A549 (cell line): ENCODE data around the gene ZCCHC10. TPM values are rescaled to one million over a fixed set of nuclear protein-coding genes. Genes with fewer than 3 reads are reported as not detected.
"Not testable (repeated sequence)": the region's sequence is repeated elsewhere in the genome, so short reads cannot be mapped to it uniquely, and the experiment has no call there.

ENCODE experiments used
- ATAC-seq, 2 experiments: fragments of 200-7000 bp in 1 of 2; fragments of >200 bp in 1 of 2; cut with Nextera tagmentation in 1 of 2; cut with Tn5 transposase in 1 of 2; 3 replicates each; pipeline versions ENCODE4 v1.8.0 to v1.9.1; 2018 to 2020; ENCODE audit warnings: mild to moderate bottlenecking in 1 of 2, moderate library complexity in 1 of 2
- CTCF ChIA-PET: fragments of 300-600 bp; sonication (Branson Sonifier 250); formaldehyde crosslinking; extraction: SDS; loops from one replicate; lab custom pipeline; 2021; ENCODE audit warnings: antibody characterized with exemption, inconsistent platforms; lab: Yijun Ruan, JAX
- POLR2A ChIA-PET: fragments of 350-600 bp; formaldehyde crosslinking; extraction: SDS; loops from one replicate; lab custom pipeline; 2021; ENCODE audit warnings: antibody characterized with exemption, inconsistent platforms; lab: Yijun Ruan, JAX
- DNase-seq, 2 experiments: peaks; one replicate each; pipeline versions ENCODE4 v3.0.0 to v3.0.0-alpha.2; 2011 to 2016; ENCODE audit warnings: low read depth in 1 of 2, low spot score in 1 of 2
- FAIRE-seq: peaks from 2 replicates; lab custom pipeline; 2011; peaks lifted over from hg19 to GRCh38; lab: Jason Lieb, UNC
- H3K27ac ChIP-seq, 2 experiments: fragments of >200 bp; sonication (Bioruptor Twin); formaldehyde crosslinking; 3 replicates each; pipeline ENCODE4 v1.5.1; 2016 to 2017
- H3K4me1 ChIP-seq: fragments of >200 bp; sonication (Bioruptor Twin); formaldehyde crosslinking; 3 replicates; pipeline ENCODE4 v1.6.1; 2016
- H3K4me2 ChIP-seq: fragments of >200 bp; sonication (Bioruptor Twin); formaldehyde crosslinking; 3 replicates; pipeline ENCODE4 v1.6.1; 2016
- H3K4me3 ChIP-seq: fragments of >200 bp; sonication (Bioruptor Twin); formaldehyde crosslinking; 3 replicates; pipeline ENCODE4 v1.5.1; 2016
- H3K9me3 ChIP-seq: fragments of >200 bp; sonication (Bioruptor Twin); formaldehyde crosslinking; 3 replicates; pipeline ENCODE4 v1.6.1; 2016
- ATOH8 ChIP-seq: fragments of 250-450 bp; sonication (Bioruptor Pico); IDR thresholded peaks from 2 replicates; pipeline ENCODE4 v1.5.0; 2020; ENCODE audit warnings: low read depth, mild to moderate bottlenecking, moderate library complexity
- CBX8 ChIP-seq: fragments of 200-600 bp; sonication (generic); IDR thresholded peaks from 2 replicates; pipeline ENCODE4 v1.6.1; 2016
- CEBPB ChIP-seq, 2 experiments: fragments of >200 bp in 1 of 2; sonication (Bioruptor Twin) in 1 of 2; formaldehyde crosslinking in 1 of 2; IDR thresholded peaks; 2 replicates each; pipeline ENCODE4 v1.6.1; 2012 to 2016
- ELK1 ChIP-seq: fragments of 150-350 bp; IDR thresholded peaks from 2 replicates; pipeline ENCODE4 v1.6.1; 2014; ENCODE audit warnings: low read depth, mild to moderate bottlenecking, low read length
- EP300 ChIP-seq, 2 experiments: fragments of >200 bp; sonication (Bioruptor Twin); formaldehyde crosslinking; IDR thresholded peaks; 2 replicates in 1 of 2; 3 replicates in 1 of 2; pipeline ENCODE4 v1.6.1; 2016 to 2017
- FOSL2 ChIP-seq, 2 experiments: fragments of 450-650 bp in 1 of 2; fragments of >200 bp in 1 of 2; sonication (Bioruptor Twin) in 1 of 2; formaldehyde crosslinking; IDR thresholded peaks; 2 replicates each; pipeline versions ENCODE4 v1.5.0 to v1.6.1; 2016 to 2020; ENCODE audit warnings: mild to moderate bottlenecking in 1 of 2, moderate library complexity in 1 of 2
- HMGXB4 ChIP-seq: fragments of 250-450 bp; sonication (Bioruptor Pico); IDR thresholded peaks from 2 replicates; pipeline ENCODE4 v1.5.0; 2021; ENCODE audit warnings: mild to moderate bottlenecking, moderate library complexity, borderline replicate concordance
- JUNB ChIP-seq: fragments of >200 bp; sonication (Bioruptor Twin); formaldehyde crosslinking; IDR thresholded peaks from 2 replicates; pipeline ENCODE4 v1.6.1; 2016
- KDM5A ChIP-seq: fragments of 200-600 bp; sonication (generic); IDR thresholded peaks from 2 replicates; pipeline ENCODE4 v1.6.1; 2016; ENCODE audit warnings: antibody characterized with exemption, mild to moderate bottlenecking
- NPAS2 ChIP-seq: fragments of 250-450 bp; sonication (Bioruptor Pico); IDR thresholded peaks from 2 replicates; pipeline ENCODE4 v1.8.0; 2022; ENCODE audit warnings: mild to moderate bottlenecking, moderate library complexity, borderline replicate concordance
- POLR2A ChIP-seq: IDR thresholded peaks from 2 replicates; pipeline ENCODE4 v1.6.1; 2012; ENCODE audit warnings: mild to moderate bottlenecking, low read length
- RFX5 ChIP-seq: fragments of 450-650 bp; IDR thresholded peaks from 2 replicates; pipeline ENCODE4 v1.7.1; 2014; ENCODE audit warnings: antibody characterized with exemption, mild to moderate bottlenecking, moderate library complexity
- SREBF2 ChIP-seq: fragments of 450-650 bp; IDR thresholded peaks from 2 replicates; pipeline ENCODE4 v1.6.1; 2014; ENCODE audit warnings: mild to moderate bottlenecking, moderate library complexity
- ZFP36 ChIP-seq: fragments of 450-650 bp; IDR thresholded peaks from 2 replicates; pipeline ENCODE4 v1.6.1; 2014; ENCODE audit warnings: borderline replicate concordance; ENCODE audit not compliant: partially characterized antibody
- ZSCAN20 ChIP-seq: fragments of 250-450 bp; sonication (Bioruptor Pico); IDR thresholded peaks from 2 replicates; pipeline ENCODE4 v1.8.0; 2022; ENCODE audit warnings: mild to moderate bottlenecking, moderate library complexity
- WGBS: methylation state at CpG from one replicate; pipeline ENCODE4 v1.1.6; 2017; ENCODE audit errors: missing lambda C conversion rate; 5-methylcytosine and 5-hydroxymethylcytosine counted together
- polyA plus RNA-seq, 4 experiments: library from polyadenylated mRNA; depleted of rRNA in 3 of 4; stranded (reverse); fragments of >200 nt; fragmentation: RNase III in 1 of 4; extraction: RNeasy Plus Mini Kit Qiagen cat#74134 plus additional on column Dnase treatment in 1 of 4; gene quantifications; 2 replicates in 3 of 4; 3 replicates in 1 of 4; pipeline ENCODE4 v1.2.3, GENCODE V29; 2011 to 2017
- TF ChIP-seq, protein P1 (sequence below): IDR thresholded peaks from 2 replicates; pipeline ENCODE4 v1.6.1; 2012; ENCODE audit warnings: low read depth, borderline replicate concordance
- TF ChIP-seq, protein P2 (sequence below): IDR thresholded peaks from 2 replicates; pipeline ENCODE4 v1.6.1; 2012
- TF ChIP-seq, protein P3 (sequence below): fragments of >200 bp; sonication (Bioruptor Twin); formaldehyde crosslinking; IDR thresholded peaks from 2 replicates; pipeline ENCODE4 v1.6.1; 2016

The ZCCHC10 gene
- polyA plus RNA-seq, 2 of the 4 experiments (the other 2 are of a cell fraction), result 28.3 to 45.7 TPM

DNA sequence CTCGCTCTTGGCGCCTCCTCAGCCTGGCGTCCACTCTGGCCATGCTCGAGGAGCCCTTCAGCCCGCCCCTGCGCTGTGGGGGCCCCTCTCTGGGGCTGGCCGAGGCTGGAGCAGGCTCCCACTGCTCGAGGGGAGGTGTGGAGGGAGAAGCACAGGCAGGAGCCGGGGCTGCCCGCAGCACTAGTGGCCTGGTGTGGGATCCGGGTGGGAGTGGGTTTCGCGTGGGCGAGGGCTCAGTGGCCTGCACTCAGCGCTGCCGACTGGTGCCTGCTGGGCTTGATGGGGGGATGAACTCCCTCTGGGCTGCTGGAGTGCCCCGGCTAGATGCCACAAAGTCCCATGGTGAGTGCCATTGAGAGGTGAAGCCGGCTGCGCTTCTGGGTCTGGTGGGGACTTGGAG, 21.1 kb upstream of the ZCCHC10 start (continued):
- TF ChIP-seq ZFP36, result no peak

DNA sequence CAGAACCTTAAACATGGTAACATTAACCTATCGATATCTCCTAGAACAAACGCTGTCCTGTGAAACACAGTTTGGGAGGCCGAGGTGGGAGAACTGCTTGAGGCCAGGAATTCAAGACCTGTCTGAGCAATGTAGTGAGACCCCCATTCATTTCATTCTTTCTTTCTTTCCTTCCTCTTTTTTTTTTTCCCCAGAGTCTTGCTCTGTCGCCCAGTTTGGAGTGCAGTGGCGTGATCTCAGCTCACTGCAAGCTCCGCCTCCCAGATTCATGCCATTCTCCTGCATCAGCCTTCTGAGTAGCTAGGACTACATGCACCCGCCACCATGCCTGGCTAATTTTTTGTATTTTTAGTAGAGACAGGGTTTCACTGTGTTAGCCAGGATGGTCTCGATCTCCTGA, 20.2 kb upstream of the ZCCHC10 start:
- DNase-seq, POLR2A ChIA-PET, CTCF ChIA-PET, H3K27ac ChIP-seq, FAIRE-seq, ATAC-seq, H3K4me3 ChIP-seq, H3K9me3 ChIP-seq, H3K4me2 ChIP-seq: not testable (repeated sequence)
- peaks cover 32% of the 10 kb centered on the region for H3K4me1 ChIP-seq
- WGBS, result 88% methylated on average over 8 of the region's 8 CpGs

DNA sequence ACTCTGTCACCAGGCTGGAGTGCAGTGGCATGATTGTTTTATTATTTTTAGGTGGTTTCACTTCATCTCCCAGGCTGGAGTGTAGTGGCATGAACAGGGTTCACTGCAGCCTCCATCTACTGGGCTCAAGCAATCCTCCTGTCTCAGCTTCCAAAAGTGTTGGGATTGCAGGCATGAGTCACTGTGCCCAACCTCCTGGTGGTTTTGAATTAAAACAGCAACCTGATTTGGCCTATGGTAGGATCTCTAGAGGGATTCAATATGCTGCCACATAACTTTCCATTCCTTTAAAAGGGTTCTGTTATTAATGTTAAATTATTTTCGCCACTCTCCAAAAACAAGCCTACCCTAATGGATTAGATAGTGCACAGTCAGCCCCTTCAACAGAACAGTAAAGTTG, 15.6 kb upstream of the ZCCHC10 start:
- Histone ChIP-seq H3K4me3 (no peak overlapping the region), H3K27ac (peak overlapping the region in 1 of 2 experiments; percentile 3; a peak in 1 of 6 replicates), H3K4me1 (peaks cover 15% of the 10 kb centered on the region; the same call in 2 of the 3 replicates), H3K9me3 (no peaks in the 10 kb centered on the region), H3K4me2 (no peak overlapping the region)
- ATAC-seq (peak; percentile 81 to 93), DNase-seq (peak in 1 of 2 experiments; percentile 49), FAIRE-seq (no peak)
- TF ChIP-seq FOSL2 (IDR thresholded peaks at IDR 0.05) (no peak), FOSL2 (CRISPR knock-in tag; IDR thresholded peaks at IDR 0.05) (peak; percentile 45), ELK1 (no peak)
- ChIA-PET POLR2A (interaction anchor here (1.4 kb wide), 1 partner anchor 10 kb away, joined by 4 read pairs; the partner anchor contains the start of gene HSPA4), CTCF (no interaction called here)
- WGBS, result 75% methylated on average over 1 of the region's 1 CpG

DNA sequence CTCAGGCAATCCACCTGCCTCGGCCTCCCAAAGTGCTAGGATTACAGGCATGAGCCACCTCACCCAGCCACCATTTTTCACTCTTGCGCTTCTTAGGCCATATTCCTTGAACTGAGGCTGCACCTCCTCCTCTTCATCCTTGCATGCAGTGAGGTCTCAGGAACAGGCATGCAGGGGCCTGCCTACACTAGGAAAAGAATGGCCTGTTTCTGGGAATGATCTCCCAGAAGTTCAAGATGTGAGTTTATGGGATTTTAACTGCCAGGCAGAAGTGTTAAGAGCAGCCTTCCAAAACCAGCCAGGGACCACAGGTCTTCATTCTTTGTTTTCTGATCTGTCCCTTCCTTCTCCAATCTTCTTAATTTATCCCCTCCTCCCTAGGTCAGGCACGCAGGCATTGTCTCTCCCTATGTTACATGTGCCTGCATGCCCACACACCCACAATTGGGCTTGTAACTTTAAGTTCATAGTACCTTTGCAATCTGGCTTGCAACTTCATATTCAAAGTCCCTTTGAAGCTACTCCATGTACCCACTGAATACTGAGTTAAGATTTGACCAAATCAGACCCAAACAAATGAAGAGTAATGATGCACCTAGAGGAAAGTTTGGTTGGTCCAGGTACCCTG, 14.9 kb upstream of the ZCCHC10 start:
- 81% methylated on average over 3 of the region's 3 CpGs for WGBS
- no peak for FAIRE-seq
- Histone ChIP-seq H3K27ac (peak overlapping the region in 1 of 2 experiments; percentile 10; a peak in 1 of 6 replicates), H3K4me2 (no peak overlapping the region), H3K4me1 (peaks cover 17% of the 10 kb centered on the region; the same call in 2 of the 3 replicates), H3K9me3 (no peaks in the 10 kb centered on the region), H3K4me3 (no peak overlapping the region)
- POLR2A ChIA-PET, result interaction anchor here (1.4 kb wide), 1 partner anchor 11 kb away, joined by 4 read pairs; the partner anchor contains the start of gene HSPA4
- TF ChIP-seq CBX8, result no peak
- TF ChIP-seq NPAS2 (CRISPR knock-in tag), result no peak
- TF ChIP-seq, protein P1, sequence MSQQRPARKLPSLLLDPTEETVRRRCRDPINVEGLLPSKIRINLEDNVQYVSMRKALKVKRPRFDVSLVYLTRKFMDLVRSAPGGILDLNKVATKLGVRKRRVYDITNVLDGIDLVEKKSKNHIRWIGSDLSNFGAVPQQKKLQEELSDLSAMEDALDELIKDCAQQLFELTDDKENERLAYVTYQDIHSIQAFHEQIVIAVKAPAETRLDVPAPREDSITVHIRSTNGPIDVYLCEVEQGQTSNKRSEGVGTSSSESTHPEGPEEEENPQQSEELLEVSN, result no peak
- TF ChIP-seq ZSCAN20, result no peak
- TF ChIP-seq RFX5, result no peak
- TF ChIP-seq HMGXB4 (CRISPR knock-in tag), result no peak
- no peak for TF ChIP-seq EP300 (IDR thresholded peaks at IDR 0.05)
- no peak for TF ChIP-seq FOSL2 (IDR thresholded peaks at IDR 0.05)
- TF ChIP-seq FOSL2 (CRISPR knock-in tag; IDR thresholded peaks at IDR 0.05), result no peak
- TF ChIP-seq, protein P2, sequence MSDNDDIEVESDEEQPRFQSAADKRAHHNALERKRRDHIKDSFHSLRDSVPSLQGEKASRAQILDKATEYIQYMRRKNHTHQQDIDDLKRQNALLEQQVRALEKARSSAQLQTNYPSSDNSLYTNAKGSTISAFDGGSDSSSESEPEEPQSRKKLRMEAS, result no peak
- TF ChIP-seq KDM5A, result no peak
- no peak for TF ChIP-seq ATOH8 (CRISPR knock-in tag)
- TF ChIP-seq, protein P3, sequence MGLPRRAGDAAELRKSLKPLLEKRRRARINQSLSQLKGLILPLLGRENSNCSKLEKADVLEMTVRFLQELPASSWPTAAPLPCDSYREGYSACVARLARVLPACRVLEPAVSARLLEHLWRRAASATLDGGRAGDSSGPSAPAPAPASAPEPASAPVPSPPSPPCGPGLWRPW, result no peak
- TF ChIP-seq JUNB, result no peak
- TF ChIP-seq SREBF2, result no peak
- TF ChIP-seq POLR2A, result no peak
- TF ChIP-seq CEBPB (IDR thresholded peaks at IDR 0.05), result no peak
- DNase-seq, result no peak
- no peak for ATAC-seq
- CTCF ChIA-PET, result no interaction called here
